HepG2 (cell line): ENCODE data around the gene DRD3. TPM values are rescaled to one million over a fixed set of nuclear protein-coding genes. Genes with fewer than 3 reads are reported as not detected.

Source experiments
- ATAC-seq: fragments of 200-7000 bp; cut with Tn5 transposase; 3 replicates; pipeline ENCODE4 v1.9.1; 2020; ENCODE audit warnings: mild to moderate bottlenecking, moderate library complexity
- BruUV-seq: library from RNA; stranded (reverse); fragments of 400-500 nt; replicated peaks from 2 replicates; lab custom pipeline; 2021; lab: Mats Ljungman, UMichigan
- CTCF ChIA-PET: fragments of 300-600 bp; formaldehyde crosslinking; extraction: SDS; loops from one replicate; lab custom pipeline; 2021; ENCODE audit warnings: low total read pairs, inconsistent platforms, low intra/inter-chr PET ratio; lab: Yijun Ruan, JAX
- POLR2A ChIA-PET: fragments of 350-600 bp; sonication (Branson Sonifier 250); formaldehyde crosslinking; loops from one replicate; lab custom pipeline; 2020; ENCODE audit warnings: antibody characterized with exemption, inconsistent platforms; lab: Yijun Ruan, JAX
- DNase-seq: peaks from one replicate; pipeline ENCODE4 v3.0.0-alpha.2; 2015; ENCODE audit warnings: low spot score
- FAIRE-seq: peaks from 3 replicates; lab custom pipeline; 2011; peaks lifted over from hg19 to GRCh38; lab: Jason Lieb, UNC
- H2AFZ ChIP-seq: one replicate; pipeline ENCODE4 v1.6.1; 2011; ENCODE audit warnings: low read length, inconsistent platforms
- H3K27ac ChIP-seq: fragments of 300-600 bp; 3 replicates; pipeline ENCODE4 v1.8.0; 2011; ENCODE audit warnings: mixed run types, mild to moderate bottlenecking, mixed read lengths, low read length, inconsistent platforms; ENCODE audit not compliant: insufficient read depth; ENCODE audit errors: extremely low read length
- H3K27me3 ChIP-seq, 2 experiments: fragments of 200-600 bp in 1 of 2; 2 replicates in 1 of 2; 3 replicates in 1 of 2; pipeline versions ENCODE4 v1.6.0 to v1.8.0; 2011; ENCODE audit warnings: low read length in 2 of 2, mild to moderate bottlenecking in 2 of 2, moderate library complexity in 2 of 2, inconsistent platforms in 1 of 2; ENCODE audit not compliant: insufficient read depth in 2 of 2, control insufficient read depth in 1 of 2
- H3K36me3 ChIP-seq, 2 experiments: fragments of 200-600 bp in 1 of 2; replicated peaks in 1 of 2; 2 replicates in 1 of 2; 3 replicates in 1 of 2; pipeline versions ENCODE4 v1.5.1 to v1.8.0; 2011; ENCODE audit warnings: low read length in 2 of 2, inconsistent platforms in 1 of 2; ENCODE audit not compliant: insufficient read depth in 2 of 2, control insufficient read depth in 1 of 2
- H3K4me1 ChIP-seq: 2 replicates; pipeline ENCODE4 v1.5.1; 2012; ENCODE audit warnings: low read length, inconsistent platforms; ENCODE audit not compliant: insufficient read depth
- H3K4me2 ChIP-seq: 2 replicates; pipeline ENCODE4 v1.6.0; 2011; ENCODE audit warnings: low read depth, low read length, inconsistent platforms
- H3K4me3 ChIP-seq, 3 experiments: fragments of 200-600 bp in 1 of 3; sonication (generic), shearing (Covaris generic) in 1 of 3; replicated peaks in 1 of 3; 2 replicates each; pipeline ENCODE4 v1.5.1; 2011 to 2016; ENCODE audit warnings: low read length in 3 of 3, inconsistent platforms in 2 of 3, low read depth in 2 of 3, mild to moderate bottlenecking in 2 of 3, control low read depth in 1 of 3, mixed read lengths in 1 of 3; ENCODE audit not compliant: insufficient read depth in 1 of 3
- H3K79me2 ChIP-seq: one replicate; pipeline ENCODE4 v1.6.1; 2011; ENCODE audit warnings: low read length, inconsistent platforms; ENCODE audit not compliant: insufficient read depth
- H3K9ac ChIP-seq: 2 replicates; pipeline ENCODE4 v1.6.0; 2011; ENCODE audit warnings: mild to moderate bottlenecking, low read depth, low read length, inconsistent platforms; ENCODE audit not compliant: insufficient read depth
- H3K9me3 ChIP-seq: 2 replicates; pipeline ENCODE4 v1.5.1; 2012; ENCODE audit warnings: mild to moderate bottlenecking, low read length
- H4K20me1 ChIP-seq: 2 replicates; pipeline ENCODE4 v1.6.0; 2011; ENCODE audit warnings: inconsistent platforms, mild to moderate bottlenecking, low read length, moderate library complexity; ENCODE audit not compliant: insufficient read depth
- CBFB ChIP-seq: sonication (generic); formaldehyde crosslinking; IDR thresholded peaks from 2 replicates; pipeline ENCODE4 v1.4.0; 2020; ENCODE audit warnings: missing genetic modification reagents
- NFYB ChIP-seq: sonication (generic); formaldehyde crosslinking; IDR thresholded peaks from 2 replicates; pipeline ENCODE4 v1.4.0; 2020; ENCODE audit warnings: missing genetic modification reagents
- PLRG1 ChIP-seq: fragments of 450-650 bp; conservative IDR thresholded peaks from 2 replicates; pipeline ENCODE4 v1.6.1; 2016
- RBFOX2 ChIP-seq: fragments of 200-400 bp; formaldehyde crosslinking; IDR thresholded peaks from 2 replicates; pipeline ENCODE4 v1.6.1; 2017; ENCODE audit warnings: low read depth, mild to moderate bottlenecking, low read length
- ZBTB8A ChIP-seq: sonication (generic); formaldehyde crosslinking; IDR thresholded peaks from 2 replicates; pipeline ENCODE4 v1.4.0; 2020; ENCODE audit warnings: mild to moderate bottlenecking, low read depth, missing genetic modification reagents, borderline replicate concordance
- ZNF10 ChIP-seq: sonication (generic); formaldehyde crosslinking; IDR thresholded peaks from 2 replicates; pipeline ENCODE4 v1.4.0; 2020; ENCODE audit warnings: mild to moderate bottlenecking, low read depth, missing genetic modification reagents, borderline replicate concordance
- ZNF256 ChIP-seq: sonication (generic); formaldehyde crosslinking; conservative IDR thresholded peaks from 2 replicates; pipeline ENCODE4 v1.4.0; 2020; ENCODE audit warnings: missing genetic modification reagents
- whole genome bisulfite sequencing: methylation state at CpG from one replicate; pipeline ENCODE4 v1.1.6; 2017; ENCODE audit warnings: low lambda C conversion rate; 5-methylcytosine and 5-hydroxymethylcytosine counted together
- in situ Hi-C: cut with HindIII; loops from 2 replicates; pipeline ENCODE4 v1.10.0; 2017; ENCODE audit warnings: low pct_unique_long_range_greater_than_20kb; ENCODE audit not compliant: extremely low pct_ligation_motif_present
- intact Hi-C: fragments of 100-400 bp; cut with micrococcal nuclease; formaldehyde crosslinking; loops from one replicate; pipeline ENCODE4 v1.10.0; 2022; ENCODE audit not compliant: unreplicated experiment
- polyA plus RNA-seq, 8 experiments: library from polyadenylated mRNA; depleted of rRNA in 3 of 8; stranded (reverse) in 7 of 8; unstranded in 1 of 8; fragments of >200 nt; fragmentation: Illumina TruSeq in 4 of 8; extraction: Trizol in 4 of 8; gene quantifications; 2 replicates each; pipeline versions ENCODE4 v1.2.1 to v1.2.3, GENCODE V29; 2011 to 2016; ENCODE audit warnings: low read depth in 4 of 8, missing spikeins in 1 of 8, mixed read lengths in 1 of 8; ENCODE audit not compliant: insufficient read depth in 1 of 8
- total RNA-seq, 5 experiments: library from RNA; depleted of rRNA; stranded (reverse); fragments of >200 nt; fragmentation: Illumina TruSeq; extraction: Trizol; gene quantifications; 2 replicates each; pipeline ENCODE4 v1.2.3, GENCODE V29; 2016; ENCODE audit warnings: low read depth in 1 of 5
- TF ChIP-seq, protein P1 (sequence below): fragments of 450-650 bp; IDR thresholded peaks from 2 replicates; pipeline ENCODE4 v1.6.1; 2017
- TF ChIP-seq, protein P2 (sequence below): IDR thresholded peaks from 2 replicates; pipeline ENCODE4 v1.4.0; 2020; ENCODE audit warnings: mild to moderate bottlenecking, missing genetic modification reagents

Gene DRD3
- total and polyA plus RNA-seq, 2 of the 13 experiments (the other 11 are each of a cell fraction or from before 2014, with no cell fraction given): not detected

DNA sequence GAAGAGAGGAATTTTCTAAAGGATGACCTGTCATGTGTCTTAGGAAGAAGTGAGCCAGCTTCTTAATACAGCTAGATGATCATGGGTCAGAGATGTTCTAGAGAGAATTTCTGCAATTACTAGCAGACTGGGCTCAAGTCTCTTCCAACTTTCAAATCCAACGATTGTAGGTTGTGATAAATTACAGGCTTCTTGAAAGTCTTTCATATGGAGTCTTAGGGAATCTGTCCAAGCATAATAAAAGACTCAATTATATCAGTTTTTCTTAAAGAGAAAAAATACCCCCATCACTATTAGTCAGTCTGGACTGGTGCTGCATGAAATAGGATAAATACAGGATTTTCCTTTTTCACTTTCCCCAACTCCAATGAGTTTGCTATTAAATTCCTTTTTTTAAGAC, 59.1 kb downstream of the DRD3 start (continued):
- TF ChIP-seq ZNF256 (CRISPR knock-in tag) (no peak), ZBTB8A (CRISPR knock-in tag) (no peak), CBFB (no peak)
- TF ChIP-seq, protein P1, sequence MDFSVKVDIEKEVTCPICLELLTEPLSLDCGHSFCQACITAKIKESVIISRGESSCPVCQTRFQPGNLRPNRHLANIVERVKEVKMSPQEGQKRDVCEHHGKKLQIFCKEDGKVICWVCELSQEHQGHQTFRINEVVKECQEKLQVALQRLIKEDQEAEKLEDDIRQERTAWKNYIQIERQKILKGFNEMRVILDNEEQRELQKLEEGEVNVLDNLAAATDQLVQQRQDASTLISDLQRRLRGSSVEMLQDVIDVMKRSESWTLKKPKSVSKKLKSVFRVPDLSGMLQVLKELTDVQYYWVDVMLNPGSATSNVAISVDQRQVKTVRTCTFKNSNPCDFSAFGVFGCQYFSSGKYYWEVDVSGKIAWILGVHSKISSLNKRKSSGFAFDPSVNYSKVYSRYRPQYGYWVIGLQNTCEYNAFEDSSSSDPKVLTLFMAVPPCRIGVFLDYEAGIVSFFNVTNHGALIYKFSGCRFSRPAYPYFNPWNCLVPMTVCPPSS: no peak
- TF ChIP-seq, all 625 proteins: peak for 0

DNA sequence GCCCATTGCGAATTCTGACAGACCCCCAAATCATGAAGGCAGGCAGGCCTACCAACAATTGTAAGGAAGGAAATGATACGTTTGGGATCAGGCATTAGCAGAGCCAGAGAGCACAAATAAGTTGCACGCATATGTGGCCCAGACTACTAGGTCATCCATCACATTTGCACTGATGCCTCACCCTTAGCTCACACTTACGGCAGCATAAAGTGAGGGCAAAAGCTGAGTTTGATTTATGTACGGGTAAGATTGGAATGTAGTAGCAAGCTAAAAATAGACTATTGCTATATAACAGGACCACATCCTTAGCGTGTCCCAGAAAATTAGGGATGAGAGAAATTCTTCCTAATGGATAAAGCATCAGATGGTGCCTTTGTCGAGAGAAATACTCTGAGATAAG, 63.7 kb downstream of the DRD3 start:
- BruUV-seq: no TSS peak
- H3K4me2 ChIP-seq: no peak overlapping the region

More for the DNA sequence above, 63.7 kb downstream of the DRD3 start:
- H2AFZ ChIP-seq: no peak overlapping the region
- H3K4me3 ChIP-seq: no peak overlapping the region
- H3K27me3 ChIP-seq: peaks cover 0 to 5% of the 10 kb centered on the region in 2 experiments; a peak in 1 of 5 replicates
- ChIA-PET POLR2A (no interaction called here), CTCF (no interaction called here)
- H3K9me3 ChIP-seq: no peaks in the 10 kb centered on the region
- H3K9ac ChIP-seq: no peak overlapping the region
- no peak for DNase-seq
- H4K20me1 ChIP-seq: no peaks in the 10 kb centered on the region
- intact Hi-C loops (no loop called here), in situ Hi-C loops (no loop called here)
- no peak for ATAC-seq
- WGBS: 13% methylated on average over 7 of the region's 7 CpGs
- FAIRE-seq: no peak
- no peak for TF ChIP-seq NFYB
- TF ChIP-seq RBFOX2: no peak
- no peak for TF ChIP-seq ZNF10 (CRISPR knock-in tag)
- TF ChIP-seq, protein P2, sequence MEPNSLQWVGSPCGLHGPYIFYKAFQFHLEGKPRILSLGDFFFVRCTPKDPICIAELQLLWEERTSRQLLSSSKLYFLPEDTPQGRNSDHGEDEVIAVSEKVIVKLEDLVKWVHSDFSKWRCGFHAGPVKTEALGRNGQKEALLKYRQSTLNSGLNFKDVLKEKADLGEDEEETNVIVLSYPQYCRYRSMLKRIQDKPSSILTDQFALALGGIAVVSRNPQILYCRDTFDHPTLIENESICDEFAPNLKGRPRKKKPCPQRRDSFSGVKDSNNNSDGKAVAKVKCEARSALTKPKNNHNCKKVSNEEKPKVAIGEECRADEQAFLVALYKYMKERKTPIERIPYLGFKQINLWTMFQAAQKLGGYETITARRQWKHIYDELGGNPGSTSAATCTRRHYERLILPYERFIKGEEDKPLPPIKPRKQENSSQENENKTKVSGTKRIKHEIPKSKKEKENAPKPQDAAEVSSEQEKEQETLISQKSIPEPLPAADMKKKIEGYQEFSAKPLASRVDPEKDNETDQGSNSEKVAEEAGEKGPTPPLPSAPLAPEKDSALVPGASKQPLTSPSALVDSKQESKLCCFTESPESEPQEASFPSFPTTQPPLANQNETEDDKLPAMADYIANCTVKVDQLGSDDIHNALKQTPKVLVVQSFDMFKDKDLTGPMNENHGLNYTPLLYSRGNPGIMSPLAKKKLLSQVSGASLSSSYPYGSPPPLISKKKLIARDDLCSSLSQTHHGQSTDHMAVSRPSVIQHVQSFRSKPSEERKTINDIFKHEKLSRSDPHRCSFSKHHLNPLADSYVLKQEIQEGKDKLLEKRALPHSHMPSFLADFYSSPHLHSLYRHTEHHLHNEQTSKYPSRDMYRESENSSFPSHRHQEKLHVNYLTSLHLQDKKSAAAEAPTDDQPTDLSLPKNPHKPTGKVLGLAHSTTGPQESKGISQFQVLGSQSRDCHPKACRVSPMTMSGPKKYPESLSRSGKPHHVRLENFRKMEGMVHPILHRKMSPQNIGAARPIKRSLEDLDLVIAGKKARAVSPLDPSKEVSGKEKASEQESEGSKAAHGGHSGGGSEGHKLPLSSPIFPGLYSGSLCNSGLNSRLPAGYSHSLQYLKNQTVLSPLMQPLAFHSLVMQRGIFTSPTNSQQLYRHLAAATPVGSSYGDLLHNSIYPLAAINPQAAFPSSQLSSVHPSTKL: no peak
- TF ChIP-seq PLRG1: no peak
- no peaks in the 10 kb centered on the region for H3K36me3 ChIP-seq
- H3K79me2 ChIP-seq: no peaks in the 10 kb centered on the region
- H3K27ac ChIP-seq: no peak overlapping the region
- no peaks in the 10 kb centered on the region for H3K4me1 ChIP-seq
